ENCODE measurements around the gene HSD17B4.

DNA sequence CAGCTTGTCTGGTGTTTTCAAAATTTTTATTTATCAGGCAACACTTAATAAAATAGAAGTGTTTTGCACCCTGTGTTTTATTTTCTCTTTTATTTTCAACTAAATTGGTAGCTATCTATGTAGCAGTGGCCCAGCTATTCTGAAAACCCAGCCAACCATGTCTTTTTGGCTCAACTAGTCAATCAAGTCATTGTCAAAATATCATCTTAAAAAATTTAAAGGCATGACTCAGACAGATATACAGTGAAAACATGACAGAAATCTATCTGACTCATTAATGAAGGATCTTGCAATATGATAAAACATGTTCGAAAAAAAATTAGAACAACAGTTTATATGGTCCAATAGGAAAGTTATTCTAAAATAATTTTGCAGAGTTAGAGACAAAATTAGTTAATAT is 75.1 kb downstream of the HSD17B4 start:
- TF ChIP-seq, protein P1, sequence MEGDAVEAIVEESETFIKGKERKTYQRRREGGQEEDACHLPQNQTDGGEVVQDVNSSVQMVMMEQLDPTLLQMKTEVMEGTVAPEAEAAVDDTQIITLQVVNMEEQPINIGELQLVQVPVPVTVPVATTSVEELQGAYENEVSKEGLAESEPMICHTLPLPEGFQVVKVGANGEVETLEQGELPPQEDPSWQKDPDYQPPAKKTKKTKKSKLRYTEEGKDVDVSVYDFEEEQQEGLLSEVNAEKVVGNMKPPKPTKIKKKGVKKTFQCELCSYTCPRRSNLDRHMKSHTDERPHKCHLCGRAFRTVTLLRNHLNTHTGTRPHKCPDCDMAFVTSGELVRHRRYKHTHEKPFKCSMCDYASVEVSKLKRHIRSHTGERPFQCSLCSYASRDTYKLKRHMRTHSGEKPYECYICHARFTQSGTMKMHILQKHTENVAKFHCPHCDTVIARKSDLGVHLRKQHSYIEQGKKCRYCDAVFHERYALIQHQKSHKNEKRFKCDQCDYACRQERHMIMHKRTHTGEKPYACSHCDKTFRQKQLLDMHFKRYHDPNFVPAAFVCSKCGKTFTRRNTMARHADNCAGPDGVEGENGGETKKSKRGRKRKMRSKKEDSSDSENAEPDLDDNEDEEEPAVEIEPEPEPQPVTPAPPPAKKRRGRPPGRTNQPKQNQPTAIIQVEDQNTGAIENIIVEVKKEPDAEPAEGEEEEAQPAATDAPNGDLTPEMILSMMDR (IDR thresholded peaks at IDR 0.05; ENCODE audit: low read depth, low read length), result no peak
- TF ChIP-seq EZH2phosphoT487 (IDR thresholded peaks at IDR 0.05; ENCODE audit: low read depth), result no peak
